Activated CD8-positive, alpha-beta memory T cell treated with anti-CD3 and anti-CD28 coated beads for 1 hour (primary cell): ENCODE data around the gene ZNF701.
A peak's percentile ranks its signal among the peaks of the same experiment; 100 is the strongest.
"Not testable (repeated sequence)": the region's sequence is repeated elsewhere in the genome, so short reads cannot be mapped to it uniquely, and the experiment has no call there.

Experiments used
- DNase-seq, 2 donors: peaks; one replicate each; pipeline ENCODE4 v3.0.0-alpha.2; 2020; ENCODE audit warnings: low read depth in 1 of 2; ENCODE audit errors: extremely low read depth in 1 of 2

ZNF701 gene

DNA sequence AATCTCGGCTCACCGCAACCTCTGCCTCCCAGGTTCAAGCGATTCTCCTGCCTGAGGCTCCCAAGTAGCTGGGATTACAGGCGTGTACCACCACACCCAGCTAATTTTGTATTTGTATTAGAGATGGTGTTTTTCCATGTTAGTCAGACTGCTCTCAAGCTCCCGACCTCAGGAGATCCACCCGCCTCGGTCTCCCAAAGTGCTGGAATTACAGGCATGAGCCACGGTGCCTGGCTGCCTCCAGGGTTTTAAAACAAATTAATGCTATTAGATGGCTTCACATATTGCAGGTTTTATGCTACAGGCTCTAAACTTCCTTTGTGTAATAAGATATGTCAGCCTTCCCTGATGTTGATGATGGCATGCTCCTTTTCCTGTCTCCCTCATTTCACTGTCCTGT is 8.5 kb upstream of the ZNF701 start:
- DNase-seq = not testable (repeated sequence)

DNA sequence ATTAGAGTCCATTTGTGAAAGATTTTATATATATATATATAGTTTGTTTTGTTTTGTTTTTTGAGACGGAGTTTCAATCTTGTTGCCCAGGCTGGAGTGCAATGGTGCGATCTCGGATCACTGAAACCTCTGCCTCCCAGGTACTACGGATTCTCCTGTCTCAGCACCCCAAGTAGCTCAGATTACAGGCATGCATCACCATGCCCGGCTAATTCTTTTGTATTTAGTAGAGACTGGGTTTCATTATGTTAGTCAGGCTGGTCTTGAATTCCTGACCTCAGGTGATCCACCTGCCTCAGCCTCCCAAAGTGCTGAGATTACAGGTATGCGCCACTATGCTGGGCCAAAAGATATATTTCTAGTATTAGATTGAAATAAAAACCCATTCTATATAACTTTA is 4.0 kb upstream of the ZNF701 start:
- DNase-seq = no peak

DNA sequence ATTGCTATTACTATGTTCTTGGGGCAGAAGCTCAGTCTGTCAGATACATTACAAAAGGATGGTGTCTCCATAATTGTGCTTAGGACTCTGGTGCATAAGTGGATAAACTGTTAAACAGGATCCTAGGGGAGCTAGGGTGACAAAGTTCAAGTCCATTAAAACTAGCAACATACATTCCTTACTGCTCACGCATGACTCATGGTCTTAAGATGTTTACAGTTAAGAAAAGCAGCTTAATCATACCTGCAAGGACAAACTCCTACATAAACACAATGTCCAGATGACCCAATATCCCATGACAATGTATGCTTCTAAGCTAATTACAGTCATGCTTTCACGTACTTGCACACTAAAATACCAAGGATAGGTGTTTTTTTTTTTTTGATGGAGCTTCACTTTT is 3.5 kb upstream of the ZNF701 start:
- no peak for DNase-seq

DNA sequence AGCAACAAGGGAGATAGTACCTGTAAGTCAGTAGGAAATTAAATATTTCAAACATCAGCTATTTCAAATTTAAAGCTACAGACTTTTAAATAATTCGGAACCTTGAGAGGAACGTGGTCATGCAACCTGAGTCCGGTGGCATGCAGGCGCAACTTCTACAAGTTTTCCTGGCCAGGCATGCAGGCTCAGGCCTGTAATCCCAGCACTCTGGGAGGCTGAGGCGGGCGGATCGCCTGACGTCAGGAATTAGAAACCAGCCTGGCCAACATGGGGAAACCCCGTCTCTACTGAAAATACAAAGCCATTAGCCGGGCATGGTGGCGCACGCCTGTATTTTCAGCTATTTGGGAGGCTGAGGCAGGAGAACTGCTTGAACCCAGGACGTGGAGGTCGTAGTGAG is 2.2 kb upstream of the ZNF701 start:
- DNase-seq = no peak

DNA sequence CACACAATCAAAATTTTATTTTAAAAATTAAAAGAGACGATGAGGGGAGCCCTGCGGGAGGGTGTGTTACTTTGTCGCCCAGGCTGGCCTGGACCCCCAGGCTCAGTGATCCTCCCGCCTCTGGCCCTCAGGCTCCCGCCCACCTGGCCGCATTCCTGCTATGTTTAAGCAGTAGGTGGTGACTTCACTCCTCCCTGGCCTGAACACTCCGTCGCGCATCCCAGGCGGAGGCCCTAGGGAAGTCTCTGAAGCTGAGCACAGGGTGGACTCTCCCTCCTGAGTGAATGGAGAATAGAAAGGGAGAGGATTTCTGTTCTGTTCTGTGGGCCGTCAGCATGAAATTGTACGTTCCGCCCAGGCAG is 468 bp upstream of the ZNF701 start:
- not testable (repeated sequence) for DNase-seq

DNA sequence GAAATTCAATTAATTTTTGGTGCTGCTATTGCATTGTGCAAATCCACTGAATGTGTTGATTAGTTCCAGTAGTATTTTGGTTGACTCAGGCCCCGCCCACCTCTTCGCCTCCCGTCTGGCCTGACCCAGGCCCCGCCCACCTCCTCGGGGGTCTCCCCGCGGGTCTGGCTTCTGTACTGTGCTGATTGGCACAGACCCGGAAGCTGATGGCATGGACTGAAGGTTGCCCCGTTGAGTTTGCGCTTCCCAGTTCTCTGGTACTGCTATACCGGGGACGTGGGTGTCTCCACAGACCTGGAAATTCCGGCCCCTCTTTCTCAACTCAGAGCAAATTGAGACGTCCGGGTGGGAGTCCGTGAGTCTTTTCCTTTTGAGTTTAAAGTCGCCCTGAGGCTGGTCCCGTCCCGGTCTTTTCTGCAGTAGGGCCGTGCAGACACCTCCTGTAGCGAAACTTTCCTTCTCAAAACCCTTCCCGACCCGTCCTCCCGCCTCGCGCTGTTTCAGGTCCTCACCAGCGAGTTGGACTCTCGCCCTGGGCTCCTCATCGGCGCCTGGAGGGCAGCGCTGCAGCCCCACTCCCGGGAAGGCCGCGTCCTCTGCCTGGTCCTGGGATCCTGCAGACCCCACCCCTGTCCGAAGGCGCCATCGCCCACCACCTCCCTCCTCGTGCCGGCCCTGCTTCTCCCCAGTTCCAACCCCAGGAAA is 14.8 kb downstream of the ZNF701 start:
- DNase-seq = no peak

DNA sequence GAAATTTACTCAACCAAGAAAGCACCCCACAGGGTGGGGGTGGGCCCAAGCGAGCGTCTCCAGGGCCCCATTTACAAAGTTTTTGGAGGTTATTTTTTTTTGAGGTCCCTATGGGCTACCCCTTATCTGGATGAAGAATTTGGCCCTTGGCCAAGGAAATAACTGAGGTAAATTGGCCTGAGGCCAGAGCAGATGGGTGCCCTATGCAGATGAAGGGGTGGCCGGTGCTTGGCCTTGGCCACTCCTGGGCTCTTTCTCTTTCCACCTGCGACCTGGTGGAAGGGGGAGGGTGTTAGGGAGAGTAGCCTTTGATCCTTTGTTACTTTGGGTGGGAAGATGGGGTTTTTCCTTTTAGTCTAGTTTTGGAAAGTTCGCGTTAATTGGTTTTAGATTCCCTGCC is 15.5 kb downstream of the ZNF701 start:
- no peak for DNase-seq

DNA sequence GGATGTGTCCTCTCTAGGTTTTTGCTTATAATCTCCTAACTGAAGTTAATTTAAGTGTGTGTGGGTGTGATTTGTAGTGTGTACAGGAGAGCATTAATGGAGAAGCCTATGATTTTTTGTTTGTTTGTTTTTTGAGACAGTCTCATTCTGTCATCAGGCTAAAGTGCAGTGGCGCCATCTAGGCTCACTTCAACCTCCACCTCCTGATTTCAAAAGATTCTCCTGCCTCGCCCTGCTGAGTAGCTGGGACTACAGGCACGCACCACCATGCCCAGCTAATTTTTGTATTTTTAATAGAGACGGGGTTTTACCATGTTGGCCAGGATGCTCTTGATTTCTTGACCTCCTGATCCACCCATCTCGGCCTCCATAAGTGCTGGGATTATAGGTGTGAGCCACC is 20.6 kb downstream of the ZNF701 start:
- DNase-seq = no peak

DNA sequence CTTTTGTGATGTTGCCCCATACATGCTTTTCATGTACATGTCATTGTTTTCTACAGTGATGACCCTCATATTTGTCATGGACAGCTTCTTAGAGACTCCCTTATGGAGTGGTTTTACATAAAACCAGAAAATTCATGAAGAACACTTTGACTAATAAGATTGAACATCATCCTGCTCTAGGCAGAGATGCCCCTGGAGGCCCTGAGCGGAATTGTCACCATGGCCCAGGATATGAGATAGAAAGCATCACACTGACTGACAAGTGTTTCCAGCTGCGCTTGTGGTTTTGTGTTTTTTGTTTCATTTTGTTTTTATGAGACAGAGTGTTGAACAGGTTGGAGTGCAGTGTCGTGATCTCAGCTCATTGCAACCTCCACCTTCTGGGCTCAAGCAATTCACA is 22.2 kb downstream of the ZNF701 start:
- DNase-seq = no peak

DNA sequence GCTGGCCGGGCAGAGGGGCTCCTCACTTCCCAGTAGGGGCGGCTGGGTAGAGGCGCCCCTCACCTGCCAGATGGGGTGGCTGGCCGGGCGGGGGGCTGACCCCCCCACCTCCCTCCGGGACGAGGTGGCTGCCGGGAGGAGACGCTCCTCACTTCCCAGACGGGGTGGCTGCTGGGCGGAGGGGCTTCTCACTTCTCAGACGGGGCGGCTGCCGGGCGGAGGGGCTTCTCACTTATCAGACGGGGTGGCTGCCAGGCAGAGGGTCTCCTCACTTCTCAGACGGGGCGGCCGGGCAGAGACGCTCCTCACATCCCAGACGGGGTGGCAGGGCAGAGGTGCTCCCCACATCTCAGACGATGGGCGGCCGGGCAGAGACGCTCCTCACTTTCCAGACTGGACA is 23.4 kb downstream of the ZNF701 start:
- DNase-seq = not testable (repeated sequence)

DNA sequence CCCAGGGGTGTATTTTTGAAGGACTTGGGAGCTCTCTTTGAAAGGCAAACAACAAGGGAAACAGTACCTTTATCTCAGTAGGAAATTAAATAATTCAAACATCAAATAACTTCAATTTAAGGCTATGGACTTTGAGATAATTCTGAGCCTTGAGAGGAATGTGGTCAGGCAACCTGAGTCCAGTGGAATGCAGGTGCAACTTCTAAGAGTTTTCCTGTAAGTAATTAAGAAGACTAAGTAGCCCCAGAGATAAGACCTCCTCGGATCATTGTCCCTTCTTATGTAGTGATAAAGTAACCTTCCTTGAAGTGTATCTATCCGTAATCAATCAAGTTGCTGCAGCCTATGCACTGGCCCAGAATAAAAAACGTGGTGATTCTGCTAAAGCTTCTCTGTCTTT is 29.2 kb downstream of the ZNF701 start:
- no peak for DNase-seq

DNA sequence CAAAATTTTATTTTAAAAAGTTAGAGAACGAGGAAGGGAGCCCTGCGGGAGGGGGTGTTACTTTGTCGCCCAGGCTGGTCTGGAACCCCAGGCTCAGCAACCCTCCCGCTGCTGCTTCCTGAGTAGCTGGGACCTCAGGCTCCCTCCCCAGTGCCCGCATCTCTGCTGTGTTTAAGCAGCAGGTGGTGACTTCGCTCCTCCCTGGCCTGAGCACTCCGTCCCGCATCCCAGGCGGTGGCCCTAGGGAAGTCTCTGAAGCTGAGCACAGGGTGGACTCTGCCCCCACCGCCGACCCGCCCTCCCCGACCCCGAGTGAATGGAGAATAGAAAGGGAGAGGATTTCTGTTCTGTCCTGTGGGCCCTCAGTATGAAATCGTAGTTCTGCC is 30.5 kb downstream of the ZNF701 start:
- no peak for DNase-seq

DNA sequence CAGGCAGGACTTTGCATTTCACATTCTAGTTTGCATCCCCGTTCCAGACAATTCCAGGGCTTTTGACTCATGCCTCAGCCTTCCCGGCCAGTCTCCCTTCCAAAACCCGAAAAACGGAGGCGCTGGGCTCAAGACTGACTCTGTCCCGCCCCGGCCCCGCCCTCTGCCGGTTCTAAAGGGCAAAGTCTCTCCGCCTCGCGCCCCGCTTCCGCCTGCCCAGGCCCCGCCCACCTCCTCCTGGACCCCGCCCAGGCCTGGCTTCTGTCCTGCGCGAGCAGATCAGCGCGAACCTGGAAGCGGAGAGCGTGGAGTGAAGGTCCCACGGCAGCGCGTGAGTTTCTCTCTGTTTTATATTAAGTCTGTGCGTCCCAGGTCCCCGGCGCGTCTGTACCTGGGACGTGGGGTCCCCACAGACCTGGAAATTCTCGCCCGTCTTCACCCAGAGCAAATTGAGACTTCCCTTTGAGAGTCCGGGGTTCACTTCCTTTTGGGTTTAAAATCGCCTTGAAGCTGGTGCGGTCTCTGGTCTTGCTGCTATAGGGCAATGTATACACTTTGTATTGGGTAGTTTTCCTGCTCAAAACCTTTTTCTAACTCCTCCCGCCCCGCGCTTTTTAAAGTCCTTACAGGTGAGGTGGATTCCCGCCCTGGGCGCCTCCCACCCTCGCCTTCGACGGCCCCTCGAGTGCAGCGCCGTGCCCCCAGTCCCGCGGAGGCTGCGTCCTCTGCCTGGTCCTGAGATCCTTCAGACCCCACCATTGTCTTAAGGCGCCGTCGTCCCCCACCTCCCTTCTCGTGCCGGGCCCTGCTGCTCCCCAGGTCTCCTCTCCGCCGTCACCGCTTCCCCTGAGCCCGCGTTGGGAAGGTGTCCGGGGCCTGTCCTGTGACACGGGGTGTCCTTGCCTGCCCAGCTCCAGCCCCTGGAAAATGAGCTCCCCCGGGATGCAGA is 31.2 kb downstream of the ZNF701 start:
- DNase-seq = peak; percentile 80 to 93

DNA sequence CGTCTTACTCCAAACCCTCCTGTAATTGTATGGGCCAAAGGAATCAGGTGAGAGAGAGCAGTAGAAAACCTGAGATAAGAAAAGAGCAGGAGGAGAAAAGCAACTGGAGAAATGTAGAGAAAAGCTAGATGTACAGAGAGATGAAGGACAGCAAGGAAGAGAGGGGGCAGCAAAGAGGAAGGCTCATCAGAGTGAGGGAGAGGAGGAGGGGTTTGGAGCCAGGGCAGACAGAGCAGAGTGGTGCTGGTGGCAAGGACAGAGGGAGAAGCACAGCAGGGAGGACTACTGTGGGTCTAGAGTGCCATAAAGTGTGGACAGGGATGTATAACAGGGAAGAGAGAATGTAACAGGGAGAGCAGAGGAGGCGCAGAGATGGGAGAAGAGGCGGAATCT is 31.9 kb downstream of the ZNF701 start:
- DNase-seq = not testable (repeated sequence)

DNA sequence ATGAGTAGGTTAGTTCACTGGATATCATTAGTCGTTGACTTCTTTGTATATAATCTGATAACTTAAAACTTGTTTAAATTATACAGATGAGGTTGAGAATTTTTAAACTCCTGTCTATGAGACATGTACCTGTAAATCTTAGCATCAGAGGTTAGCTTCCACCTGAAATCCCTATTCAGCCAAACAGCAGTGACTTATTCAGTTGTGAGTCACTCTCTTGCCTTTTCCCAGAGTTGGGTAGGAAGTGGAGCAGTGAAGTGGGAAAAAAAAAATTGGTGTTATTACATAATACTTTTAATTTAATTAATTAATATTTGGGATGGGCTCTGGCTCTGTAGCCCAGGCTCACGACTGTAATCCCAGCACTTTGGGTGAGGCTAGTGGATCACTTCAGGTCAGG is 32.9 kb downstream of the ZNF701 start:
- DNase-seq = no peak

DNA sequence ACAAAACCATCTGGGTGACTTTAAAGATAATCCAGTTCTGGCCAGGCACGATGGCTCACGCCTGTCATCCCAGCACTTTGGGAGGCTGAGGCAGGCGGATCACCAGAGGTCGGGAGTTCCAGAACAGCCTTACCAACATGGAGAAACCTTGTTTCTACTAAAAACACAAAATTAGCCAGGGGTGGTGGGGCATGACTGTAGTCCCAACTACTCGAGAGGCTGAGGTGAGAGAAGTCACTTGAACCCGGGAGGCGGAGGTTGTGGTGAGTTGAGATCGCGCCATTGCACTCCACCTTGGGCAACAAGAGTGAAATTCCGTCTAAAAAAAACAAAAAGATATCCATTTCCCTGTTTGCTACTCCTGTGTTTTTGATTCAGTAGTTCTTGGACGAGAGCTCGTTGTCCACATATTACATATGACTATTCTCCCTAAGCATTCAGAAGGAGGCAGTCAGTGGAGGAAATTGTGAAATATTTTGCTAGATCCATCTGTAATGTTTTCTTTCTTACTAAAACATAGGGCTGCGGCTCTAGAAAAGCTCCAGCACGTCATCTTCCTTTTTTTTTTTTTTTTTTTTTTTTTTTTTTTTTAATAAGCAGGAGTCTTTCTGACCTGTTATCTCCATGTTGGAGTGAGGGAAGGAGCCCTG is 33.6 kb downstream of the ZNF701 start:
- no peak for DNase-seq

DNA sequence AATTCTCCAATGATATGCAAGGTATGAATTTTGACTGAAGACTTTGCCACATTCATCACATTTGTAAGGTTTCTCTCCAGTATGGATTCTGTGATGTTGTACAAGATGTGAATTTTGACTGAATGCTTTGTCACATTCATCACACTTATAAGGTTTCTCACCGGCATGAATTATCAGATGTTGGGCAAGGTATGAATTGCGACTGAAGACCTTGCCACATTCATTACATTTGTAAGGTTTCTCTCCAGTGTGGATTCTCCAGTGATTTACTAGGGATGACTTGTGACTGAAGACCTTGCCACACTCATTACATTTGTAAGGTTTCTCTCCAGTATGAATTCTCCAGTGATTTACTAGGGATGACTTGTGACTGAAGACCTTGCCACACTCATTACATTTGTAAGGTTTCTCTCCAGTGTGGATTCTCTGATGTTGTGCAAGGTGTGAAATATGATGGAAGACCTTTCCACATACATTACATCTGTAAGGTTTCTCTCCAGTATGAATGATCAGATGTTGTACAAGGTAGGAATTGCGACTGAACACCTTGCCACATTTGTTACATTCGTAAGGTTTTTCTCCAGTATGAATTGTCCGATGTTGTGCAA is 43.3 kb downstream of the ZNF701 start:
- no peak for DNase-seq

DNA sequence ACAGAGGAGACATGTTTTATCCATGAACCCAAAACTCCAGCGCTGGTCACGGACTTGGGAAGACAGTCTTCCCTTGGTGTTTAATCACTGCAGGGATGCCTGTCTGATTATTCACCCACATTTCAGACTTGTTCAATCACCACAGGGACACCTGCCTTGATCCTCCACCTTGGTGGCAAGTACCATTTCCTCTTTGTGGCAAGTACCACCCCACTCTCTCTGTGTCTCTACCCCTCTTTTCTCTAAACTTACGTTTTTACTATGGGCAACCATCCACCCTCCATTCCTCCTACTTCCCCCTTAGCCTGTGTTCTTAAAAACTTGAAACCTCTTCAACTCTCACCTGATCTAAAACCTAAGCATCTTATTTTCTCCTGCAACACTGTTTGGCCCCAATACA is 51.3 kb downstream of the ZNF701 start:
- no peak for DNase-seq

DNA sequence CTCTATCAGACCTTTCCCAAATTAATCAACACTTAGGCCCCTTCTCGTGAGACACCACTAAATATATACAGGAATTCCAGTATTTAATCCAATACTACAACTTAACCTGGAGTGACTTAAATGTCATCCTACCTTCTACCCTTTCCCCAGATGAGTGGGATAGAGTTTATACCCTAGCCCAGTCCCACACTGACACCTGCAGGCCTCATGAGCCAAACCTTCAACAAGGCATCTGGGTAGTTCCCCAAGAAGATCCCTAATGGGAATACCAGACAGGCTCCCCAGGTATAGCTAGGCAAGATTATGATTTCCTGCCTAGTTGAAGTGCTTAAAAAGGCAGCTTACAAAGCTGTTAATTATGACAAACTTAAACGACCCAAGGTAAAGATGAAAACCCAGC is 52.2 kb downstream of the ZNF701 start:
- DNase-seq = no peak

DNA sequence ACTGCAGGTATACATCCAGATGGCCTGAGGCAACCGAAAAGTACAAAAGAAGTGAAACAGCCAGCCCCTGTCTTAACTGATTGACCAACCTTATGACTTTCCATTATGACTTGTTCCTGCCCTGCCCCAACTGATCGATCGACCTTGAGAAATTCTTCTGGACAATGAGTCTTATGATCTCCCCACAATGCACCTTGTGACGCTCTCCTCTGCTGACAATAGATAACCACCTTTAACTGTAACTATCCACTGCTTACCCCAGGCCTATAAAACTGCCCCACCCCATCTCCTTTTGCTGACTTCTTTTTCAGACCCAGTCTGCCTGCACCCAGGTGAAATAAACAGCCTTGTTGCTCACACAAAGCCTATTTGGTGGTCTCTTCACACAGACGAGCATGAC is 56.8 kb downstream of the ZNF701 start:
- DNase-seq = no peak

DNA sequence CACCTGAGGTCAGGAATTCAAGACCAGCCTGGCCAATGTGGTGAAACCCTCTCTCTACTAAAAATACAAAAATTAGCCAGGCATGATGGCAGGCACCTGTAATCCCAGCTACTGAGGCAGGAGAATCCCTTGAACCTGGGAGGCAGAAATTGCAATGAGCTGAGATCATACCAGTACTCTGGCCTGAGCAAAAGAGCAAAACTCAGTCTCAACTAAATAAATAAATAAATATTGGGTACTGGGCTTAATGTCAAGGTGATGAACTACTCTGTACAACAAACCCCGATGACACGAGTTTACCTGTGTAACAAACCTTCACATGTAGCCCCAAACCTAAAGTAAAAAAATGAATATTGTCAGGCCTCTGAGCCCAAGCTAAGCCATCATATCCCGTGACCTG is 57.4 kb downstream of the ZNF701 start:
- DNase-seq = not testable (repeated sequence)
